Transverse colon (tissue), 4 donors: ENCODE data around the gene ATRN. TPM values are rescaled to one million over a fixed set of nuclear protein-coding genes. Genes with fewer than 3 reads are reported as not detected.
"Not testable (repeated sequence)": the region's sequence is repeated elsewhere in the genome, so short reads cannot be mapped to it uniquely, and the experiment has no call there.

Source experiments
- DNase-seq: peaks from one replicate; pipeline ENCODE4 v3.0.0-alpha.2; 2019
- H3K27ac ChIP-seq, 4 donors: fragments of 200-600 bp; sonication (generic); 2 replicates each; pipeline ENCODE4 v1.5.1; 2016 to 2018; ENCODE audit warnings: inconsistent platforms in 4 of 4
- H3K27me3 ChIP-seq: fragments of 200-600 bp; sonication (generic); 2 replicates; pipeline ENCODE4 v1.5.1; 2017; ENCODE audit warnings: inconsistent platforms
- H3K36me3 ChIP-seq, 4 donors: fragments of 200-600 bp; sonication (generic); 2 replicates each; pipeline ENCODE4 v1.5.1; 2017 to 2019; ENCODE audit warnings: inconsistent platforms in 4 of 4
- H3K4me1 ChIP-seq, 4 donors: fragments of 200-600 bp; sonication (generic); 2 replicates each; pipeline ENCODE4 v1.5.1; 2017 to 2020; ENCODE audit warnings: inconsistent platforms in 4 of 4
- H3K4me3 ChIP-seq, 4 donors: fragments of 200-600 bp; sonication (generic); 1 replicate in 1 of 4; 2 replicates in 3 of 4; pipeline versions ENCODE4 v1.5.1 to v1.6.1; 2017 to 2019; ENCODE audit warnings: inconsistent platforms in 4 of 4
- H3K9me3 ChIP-seq, 2 donors: fragments of 200-600 bp; sonication (generic); 2 replicates each; pipeline ENCODE4 v1.5.1; 2017 to 2019; ENCODE audit warnings: inconsistent platforms in 2 of 2
- CTCF ChIP-seq, 5 experiments: fragments of 200-600 bp in 3 of 5; fragments of 450-650 bp in 2 of 5; sonication (generic) in 3 of 5; IDR thresholded peaks; 1 replicate in 2 of 5; 2 replicates in 3 of 5; pipeline ENCODE4 v1.5.1; 2016 to 2017; ENCODE audit warnings: antibody characterized with exemption in 5 of 5, inconsistent platforms in 3 of 5, mild to moderate bottlenecking in 2 of 5, moderate library complexity in 1 of 5
- EP300 ChIP-seq: sonication (generic); formaldehyde crosslinking; IDR thresholded peaks from one replicate; pipeline ENCODE4 v1.6.1; 2017; ENCODE audit warnings: antibody characterized with exemption, low read depth
- POLR2A ChIP-seq: fragments of 450-650 bp; IDR thresholded peaks from one replicate; pipeline ENCODE4 v1.6.1; 2016; ENCODE audit warnings: antibody characterized with exemption, mild to moderate bottlenecking, moderate library complexity
- POLR2AphosphoS5 ChIP-seq, 3 donors: sonication (generic); formaldehyde crosslinking; IDR thresholded peaks; one replicate each; pipeline ENCODE4 v1.6.1; 2016; ENCODE audit warnings: antibody characterized with exemption in 3 of 3
- WGBS, 2 donors: methylation state at CpG; one replicate each; pipeline ENCODE4 v1.1.5; 2018; ENCODE audit warnings: low coverage in 1 of 2; 5-methylcytosine and 5-hydroxymethylcytosine counted together
- in situ Hi-C, 4 donors: fragments of 200-750 bp; cut with MboI; loops; one replicate each; pipeline versions ENCODE4 v1.15.0 to v1.15.1; 2017; ENCODE audit warnings: low sequenced_read_pairs in 3 of 4, low pct_ligation_motif_present in 1 of 4, low pct_unique_long_range_greater_than_20kb in 1 of 4
- intact Hi-C: fragments of 100-400 bp; cut with DNase I; formaldehyde crosslinking; loops from one replicate; pipeline ENCODE4 v1.15.1; 2023; ENCODE audit warnings: low total_unique reads
- total RNA-seq, 4 donors: library from RNA; depleted of rRNA; stranded (reverse); fragments of >200 nt; gene quantifications; one replicate each; pipeline ENCODE4 v1.1.0, GENCODE V29; 2016

ATRN gene
- total RNA-seq, 4 donors from 2014 or later, result 6.8 to 24.7 (median 15.9) TPM

- Histone ChIP-seq H3K36me3 (peaks cover 0 to 20% (median 7%) of the 10 kb centered on the region in 4 donors), H3K27ac (no peak overlapping the region), H3K9me3 (no peaks in the 10 kb centered on the region), H3K4me3 (no peak overlapping the region), H3K4me1 (no peaks in the 10 kb centered on the region), H3K27me3 (no peaks in the 10 kb centered on the region)
- in situ Hi-C loops (no loop called here), intact Hi-C loops (no loop called here)
- no peak for DNase-seq
- WGBS, 2 donors, result 87 to 100% methylated on average over 2 of the region's 2 CpGs
- TF ChIP-seq POLR2A (no peak), POLR2AphosphoS5 (IDR thresholded peaks at IDR 0.05) (no peak), CTCF (IDR thresholded peaks at IDR 0.05) (no peak), EP300 (no peak)
Measured at GRCh38 chr20:3603108-3603507, 132.3 kb downstream of the ATRN start.

- DNase-seq, in situ Hi-C loops, H3K27me3 ChIP-seq, H3K9me3 ChIP-seq, H3K4me1 ChIP-seq, H3K36me3 ChIP-seq, H3K27ac ChIP-seq, H3K4me3 ChIP-seq, intact Hi-C loops: not testable (repeated sequence)
- WGBS, 2 donors, result 95 to 100% methylated on average over 3 to 4 of the region's 4 CpGs
Measured at GRCh38 chr20:3605386-3605886, 134.6 kb downstream of the ATRN start.

DNA sequence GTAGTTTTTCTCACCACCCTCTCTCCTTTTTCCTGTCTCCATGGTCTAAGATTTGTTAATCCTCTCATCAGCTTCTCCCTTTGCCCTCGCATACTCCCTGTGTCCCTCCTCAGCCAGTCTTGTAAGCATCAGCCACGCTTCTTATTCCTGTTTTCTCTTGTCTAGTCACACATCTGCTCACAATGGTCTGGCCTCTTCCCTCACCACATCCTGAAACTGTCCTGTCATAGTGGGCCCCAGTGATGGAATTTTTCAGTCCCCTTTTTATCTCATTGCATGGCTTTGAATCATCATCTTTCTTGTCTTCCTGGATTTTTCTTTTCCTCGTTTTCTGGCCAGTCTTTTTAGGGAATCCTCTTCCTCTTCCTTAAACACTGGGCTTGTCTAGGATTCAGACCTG lies 135.2 kb downstream of the ATRN start:
- Histone ChIP-seq H3K36me3 (peaks cover 0 to 6% (median 2%) of the 10 kb centered on the region in 4 donors), H3K27me3 (no peaks in the 10 kb centered on the region), H3K4me1 (no peaks in the 10 kb centered on the region), H3K4me3 (no peak overlapping the region), H3K9me3 (no peaks in the 10 kb centered on the region), H3K27ac (no peak overlapping the region)
- in situ Hi-C loops (no loop called here), intact Hi-C loops (no loop called here)
- no peak for TF ChIP-seq CTCF (IDR thresholded peaks at IDR 0.05)
- TF ChIP-seq POLR2A, result no peak
- no peak for TF ChIP-seq POLR2AphosphoS5 (IDR thresholded peaks at IDR 0.05)
- TF ChIP-seq EP300, result no peak
- 77 to 87% methylated on average over 2 to 3 of the region's 3 CpGs for WGBS, 2 donors
- no peak for DNase-seq

DNA sequence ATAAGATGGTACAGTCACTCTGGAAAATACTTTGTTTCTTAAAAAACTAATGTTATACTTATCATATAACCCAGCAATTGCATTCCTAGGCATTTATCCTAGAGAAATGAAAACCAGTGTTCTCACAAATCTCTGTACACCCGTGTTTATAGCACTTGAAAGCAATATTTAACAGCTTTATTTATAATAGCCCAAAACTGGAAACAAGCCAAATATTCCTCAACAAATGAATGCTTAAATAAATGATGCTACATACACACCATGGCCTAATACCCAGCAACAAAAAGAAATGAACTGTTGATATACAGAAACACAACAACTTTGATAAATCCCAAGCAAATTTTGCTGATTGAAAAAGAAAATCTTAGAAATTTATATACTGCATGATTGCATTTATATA lies 141.1 kb downstream of the ATRN start:
- Histone ChIP-seq H3K27ac (no peak overlapping the region), H3K4me3 (no peak overlapping the region), H3K27me3 (no peaks in the 10 kb centered on the region), H3K36me3 (no peaks in the 10 kb centered on the region), H3K4me1 (no peaks in the 10 kb centered on the region), H3K9me3 (no peaks in the 10 kb centered on the region)
- TF ChIP-seq EP300, result no peak
- no peak for TF ChIP-seq POLR2AphosphoS5 (IDR thresholded peaks at IDR 0.05)
- TF ChIP-seq CTCF (IDR thresholded peaks at IDR 0.05), result no peak
- TF ChIP-seq POLR2A, result no peak
- in situ Hi-C loops (no loop called here), intact Hi-C loops (no loop called here)
- 30 to 36% methylated on average over 1 of the region's 1 CpG for WGBS, 2 donors
- DNase-seq, result no peak
